Smooth muscle cell of the umbilical artery (primary cell): ENCODE data around the gene DOC2A. TPM values are rescaled to one million over a fixed set of nuclear protein-coding genes. Genes with fewer than 3 reads are reported as not detected.

Experiments used
- total RNA-seq: library from RNA; depleted of rRNA; stranded (reverse); fragments of >200 nt; gene quantifications from 2 replicates; pipeline ENCODE4 v1.2.3, GENCODE V29; 2014

DOC2A gene
- total RNA-seq = 0.42 TPM in 1 of 2 replicates, not detected in the other

GRCh38 chr16:30010844-30011713 is at the start of gene DOC2A:
Gene DOC2A, minus strand, starts transcription at chr16:30011027. Its CDS starts 805 bp downstream, at chr16:30010222.

GRCh38 chr16:30030841-30031413 is 20.1 kb upstream of the DOC2A start, which contains the start of gene TLCD3B:
Gene TLCD3B, minus strand, starts transcription at chr16:30031271. Its CDS starts 744 bp downstream, at chr16:30030527.

GRCh38 chr16:30022887-30023286 is 12.1 kb upstream of the DOC2A start, which contains the start of gene C16orf92:
Gene C16orf92, plus strand, starts transcription at chr16:30023198. Its CDS starts 143 bp downstream, at chr16:30023341.

GRCh38 chr16:29995911-29996765 is 14.7 kb downstream of the DOC2A start, which contains the start of gene INO80E:
Gene INO80E, plus strand, starts transcription at chr16:29996241. Its CDS starts 70 bp downstream, at chr16:29996311.

GRCh38 chr16:29995324-29995910 is 15.4 kb downstream of the DOC2A start, which contains the start of gene HIRIP3:
Gene HIRIP3, minus strand, starts transcription at chr16:29995617. Its CDS starts 12 bp downstream, at chr16:29995605.

GRCh38 chr16:29973384-29974246 is 37.2 kb downstream of the DOC2A start, which contains the start of gene TAOK2:
Gene TAOK2, plus strand, starts transcription at chr16:29973868. Its CDS starts 3,905 bp downstream, at chr16:29977773.

GRCh38 chr16:29961479-29962343 is 49.1 kb downstream of the DOC2A start, which contains the start of gene TMEM219:
Gene TMEM219, plus strand, starts transcription at chr16:29962079. Its CDS starts 1,065 bp downstream, at chr16:29963144.

Other genes starting within 250 kb of the DOC2A start
- not detected in 2 replicates for gene ZG16, start 232.8 kb downstream of the DOC2A start, total RNA-seq
- 9.8 and 33.5 TPM in 2 replicates for gene KIF22, start 220.3 kb downstream of the DOC2A start, total RNA-seq
- gene MAZ, start 204.5 kb downstream of the DOC2A start, total RNA-seq = 89.4 and 125 TPM in 2 replicates
- 1.2 and 4.4 TPM in 2 replicates for gene PRRT2, start 198.8 kb downstream of the DOC2A start, total RNA-seq
- gene PAGR1, start 194.9 kb downstream of the DOC2A start, total RNA-seq = 16.3 and 18.1 TPM in 2 replicates
- 209 and 363 TPM in 2 replicates for gene MVP, start 190.6 kb downstream of the DOC2A start, total RNA-seq
- gene CDIPT, start 147.8 kb downstream of the DOC2A start, total RNA-seq = 69.5 and 81.7 TPM in 2 replicates
- 18.4 and 37.0 TPM in 2 replicates for gene SEZ6L2, start 111.5 kb downstream of the DOC2A start, total RNA-seq
- 8.0 and 12.5 TPM in 2 replicates for gene ASPHD1, start 110.5 kb downstream of the DOC2A start, total RNA-seq
- gene KCTD13, start 84.8 kb downstream of the DOC2A start, total RNA-seq = 12.5 and 14.3 TPM in 2 replicates
- 63.9 and 76.0 TPM in 2 replicates for gene TMEM219, start 48.9 kb downstream of the DOC2A start, total RNA-seq
- gene TAOK2, start 37.2 kb downstream of the DOC2A start, total RNA-seq = 53.4 and 72.9 TPM in 2 replicates
- gene HIRIP3, start 15.4 kb downstream of the DOC2A start, total RNA-seq = 4.8 and 5.0 TPM in 2 replicates
- 16.9 and 20.3 TPM in 2 replicates for gene INO80E, start 14.8 kb downstream of the DOC2A start, total RNA-seq
- gene C16orf92, start 12.2 kb upstream of the DOC2A start, total RNA-seq = not detected in 2 replicates
- under 0.01 and 0.09 TPM in 2 replicates for gene TLCD3B, start 20.2 kb upstream of the DOC2A start, total RNA-seq
- gene ALDOA, start 54.7 kb upstream of the DOC2A start, total RNA-seq = 559 and 1,105 TPM in 2 replicates
- gene PPP4C, start 65.0 kb upstream of the DOC2A start, total RNA-seq = 194 and 200 TPM in 2 replicates
- gene TBX6, start 80.9 kb upstream of the DOC2A start, total RNA-seq = under 0.01 TPM in 1 of 2 replicates, not detected in the other
- gene YPEL3, start 85.2 kb upstream of the DOC2A start, total RNA-seq = 5.9 and 6.6 TPM in 2 replicates
- 0.59 and 0.78 TPM in 2 replicates for gene GDPD3, start 102.5 kb upstream of the DOC2A start, total RNA-seq
- 16.9 and 18.7 TPM in 2 replicates for gene MAPK3, start 112.2 kb upstream of the DOC2A start, total RNA-seq
- 0.59 and 2.4 TPM in 2 replicates for gene CORO1A, start 172.6 kb upstream of the DOC2A start, total RNA-seq
- gene BOLA2B, start 182.6 kb upstream of the DOC2A start, total RNA-seq = 64.8 and 138 TPM in 2 replicates
- gene SLX1A, start 182.8 kb upstream of the DOC2A start, total RNA-seq = 17.3 and 25.8 TPM in 2 replicates
- 3.1 and 3.6 TPM in 2 replicates for gene SULT1A3, start 188.2 kb upstream of the DOC2A start, total RNA-seq
- 1.4 and 1.8 TPM in 2 replicates for gene NPIPB13, start 237.5 kb upstream of the DOC2A start, total RNA-seq